SK-N-SH (cell line): ENCODE data around the gene ARF1. TPM values are rescaled to one million over a fixed set of nuclear protein-coding genes. Genes with fewer than 3 reads are reported as not detected.

Experiments
- CTCF ChIA-PET: fragments of 300-600, 350-600 bp; formaldehyde crosslinking; extraction: SDS; loops from one replicate; lab custom pipeline; 2021; lab: Yijun Ruan, JAX
- POLR2A ChIA-PET: fragments of 350-600 bp; sonication (Branson Sonifier 250); formaldehyde crosslinking; extraction: SDS; loops from one replicate; lab custom pipeline; 2020; ENCODE audit warnings: antibody characterized with exemption, inconsistent platforms; lab: Yijun Ruan, JAX
- DNase-seq: peaks from one replicate; pipeline ENCODE4 v3.0.0; 2012
- H2AFZ ChIP-seq: fragments of 200-600 bp; sonication (generic); 2 replicates; pipeline ENCODE4 v1.8.1; 2016; ENCODE audit warnings: antibody characterized with exemption, mild to moderate bottlenecking, low read depth
- H3F3A ChIP-seq: fragments of 200-600 bp; sonication (generic); replicated peaks from 2 replicates; pipeline ENCODE3; 2016; ENCODE audit warnings: antibody characterized with exemption, mild to moderate bottlenecking; ENCODE audit not compliant: insufficient read depth
- H3K27ac ChIP-seq, 2 experiments: fragments of 200-500 bp in 1 of 2; fragments of 200-600 bp in 1 of 2; sonication (Bioruptor generic) in 1 of 2; sonication (generic), shearing (Covaris generic) in 1 of 2; 2 replicates each; pipeline versions ENCODE4 v1.5.1 to v1.6.1; 2014 to 2016; ENCODE audit warnings: low read depth in 2 of 2, inconsistent platforms in 1 of 2, low read length in 1 of 2, mild to moderate bottlenecking in 1 of 2, mixed read lengths in 1 of 2
- H3K27me3 ChIP-seq: fragments of 200-600 bp; sonication (generic), shearing (Covaris generic); 2 replicates; pipeline ENCODE4 v1.6.1; 2016; ENCODE audit warnings: mixed run types; ENCODE audit not compliant: insufficient read depth
- H3K36me3 ChIP-seq, 2 experiments: fragments of 200-500 bp in 1 of 2; fragments of 200-600 bp in 1 of 2; sonication (Bioruptor generic) in 1 of 2; sonication (generic) in 1 of 2; replicated peaks in 1 of 2; 2 replicates each; pipeline versions ENCODE3 to v1.5.1; 2014 to 2016; ENCODE audit warnings: low read length in 1 of 2, mild to moderate bottlenecking in 1 of 2; ENCODE audit not compliant: insufficient read depth in 2 of 2, control insufficient read depth in 1 of 2
- H3K4me1 ChIP-seq, 2 experiments: fragments of 200-500 bp in 1 of 2; fragments of 200-600 bp in 1 of 2; sonication (Bioruptor generic) in 1 of 2; sonication (generic), shearing (Covaris generic) in 1 of 2; 2 replicates each; pipeline versions ENCODE4 v1.5.1 to v1.6.1; 2014 to 2016; ENCODE audit warnings: low read depth in 1 of 2, low read length in 1 of 2, mixed run types in 1 of 2; ENCODE audit not compliant: insufficient read depth in 2 of 2, control insufficient read depth in 1 of 2
- H3K4me2 ChIP-seq: fragments of 200-600 bp; sonication (generic), shearing (Covaris generic); 2 replicates; pipeline ENCODE4 v1.6.1; 2017; ENCODE audit warnings: mixed run types
- H3K4me3 ChIP-seq, 2 experiments: fragments of 200-500 bp in 1 of 2; fragments of 200-600 bp in 1 of 2; sonication (Bioruptor generic) in 1 of 2; sonication (generic), shearing (Covaris generic) in 1 of 2; 2 replicates each; pipeline versions ENCODE4 v1.5.1 to v1.8.1; 2014 to 2016; ENCODE audit warnings: low read depth in 2 of 2, inconsistent platforms in 1 of 2, low read length in 1 of 2, mild to moderate bottlenecking in 1 of 2, mixed read lengths in 1 of 2, moderate library complexity in 1 of 2
- H3K79me2 ChIP-seq: fragments of 200-600 bp; sonication (generic); 2 replicates; pipeline ENCODE4 v1.8.1; 2017; ENCODE audit warnings: mild to moderate bottlenecking; ENCODE audit not compliant: insufficient read depth
- H3K9ac ChIP-seq: fragments of 200-600 bp; sonication (generic); 2 replicates; pipeline ENCODE4 v1.6.1; 2017; ENCODE audit warnings: mixed run types
- H3K9me2 ChIP-seq: fragments of 200-600 bp; sonication (generic); 2 replicates; pipeline ENCODE4 v1.6.1; 2017; ENCODE audit warnings: mixed run types
- H3K9me3 ChIP-seq: fragments of 200-600 bp; sonication (generic); 2 replicates; pipeline ENCODE4 v1.6.1; 2017; ENCODE audit warnings: mixed run types, mild to moderate bottlenecking, moderate library complexity
- H4K20me1 ChIP-seq: fragments of 200-600 bp; sonication (generic); 2 replicates; pipeline ENCODE4 v1.6.1; 2017; ENCODE audit warnings: mild to moderate bottlenecking, mixed run types; ENCODE audit not compliant: insufficient read depth
- NRF1 ChIP-seq: IDR thresholded peaks from 2 replicates; pipeline ENCODE4 v1.6.1; 2012; ENCODE audit warnings: low read depth, mild to moderate bottlenecking, low read length
- RFX5 ChIP-seq: IDR thresholded peaks from 2 replicates; pipeline ENCODE4 v1.6.1; 2012; ENCODE audit warnings: mild to moderate bottlenecking, improper control_type of control experiment, low read length
- SIN3A ChIP-seq: IDR thresholded peaks from 2 replicates; pipeline ENCODE4 v1.6.1; 2012; ENCODE audit warnings: low read depth, mild to moderate bottlenecking, low read length, moderate library complexity, borderline replicate concordance
- WGBS: methylation state at CpG from one replicate; pipeline ENCODE4 v1.1.6; 2017; ENCODE audit warnings: low lambda C conversion rate; 5-methylcytosine and 5-hydroxymethylcytosine counted together
- polyA plus RNA-seq, 3 experiments: library from polyadenylated mRNA; depleted of rRNA; stranded (reverse); fragments of >200 nt; gene quantifications; 2 replicates each; pipeline ENCODE4 v1.2.3, GENCODE V29; 2012
- TF ChIP-seq, protein P1 (sequence below): IDR thresholded peaks from 2 replicates; pipeline ENCODE4 v1.6.1; 2012; ENCODE audit warnings: mild to moderate bottlenecking, low read depth, low read length, moderate library complexity
- TF ChIP-seq, protein P2 (sequence below): IDR thresholded peaks from 2 replicates; pipeline ENCODE4 v1.4.0; 2012; ENCODE audit warnings: low read depth, borderline replicate concordance
- TF ChIP-seq, protein P3 (sequence below): IDR thresholded peaks from 2 replicates; pipeline ENCODE4 v1.4.0; 2012; ENCODE audit warnings: low read depth, borderline replicate concordance

The ARF1 gene
- polyA plus RNA-seq, 1 of the 3 experiments (the other 2 are of a cell fraction), result 713 TPM

DNA sequence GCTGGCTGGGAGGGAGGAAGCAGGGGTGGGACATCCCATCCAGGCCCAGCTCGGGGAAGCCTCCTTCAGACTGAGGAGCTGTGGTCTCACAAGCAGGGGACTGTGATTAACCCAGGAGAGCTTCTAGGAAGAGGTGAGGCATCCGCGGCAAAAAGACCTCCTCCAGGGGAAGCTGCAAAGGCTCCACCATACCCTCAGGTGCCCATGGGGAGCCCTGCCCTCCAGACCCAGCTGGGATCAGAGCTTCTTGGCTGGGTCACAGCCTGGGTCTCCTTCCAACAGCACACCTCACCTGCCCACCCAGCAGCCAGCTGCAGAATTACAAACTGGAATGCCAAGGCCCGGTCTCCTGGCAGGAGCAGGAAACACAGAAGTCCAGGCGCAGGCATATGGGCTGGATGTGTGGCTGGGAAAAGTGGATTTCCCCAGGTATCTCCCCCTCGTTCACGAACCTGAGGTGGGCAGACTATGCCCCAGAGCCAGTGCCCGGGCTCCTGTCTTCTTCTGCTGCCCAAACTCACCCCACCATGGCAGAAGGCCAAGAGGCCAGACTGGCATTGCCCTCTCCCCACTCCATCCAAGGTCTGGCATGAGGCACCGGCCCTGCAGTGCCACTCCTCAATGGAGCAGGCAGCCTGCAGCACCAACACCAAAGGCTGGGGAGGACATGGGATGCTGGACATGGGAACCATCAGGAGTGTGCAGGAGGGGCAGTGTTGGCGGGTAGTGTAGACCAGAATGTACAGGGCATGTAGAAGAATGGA lies 15.4 kb upstream of the ARF1 start:
- no peak for DNase-seq
- H2AFZ ChIP-seq, result no peak overlapping the region
- peaks cover 16% of the 10 kb centered on the region; the same call in 1 of the 2 replicates for H3K27me3 ChIP-seq
- ChIA-PET CTCF (no interaction called here), POLR2A (no interaction called here)
- TF ChIP-seq NRF1, result no peak
- TF ChIP-seq, protein P1, sequence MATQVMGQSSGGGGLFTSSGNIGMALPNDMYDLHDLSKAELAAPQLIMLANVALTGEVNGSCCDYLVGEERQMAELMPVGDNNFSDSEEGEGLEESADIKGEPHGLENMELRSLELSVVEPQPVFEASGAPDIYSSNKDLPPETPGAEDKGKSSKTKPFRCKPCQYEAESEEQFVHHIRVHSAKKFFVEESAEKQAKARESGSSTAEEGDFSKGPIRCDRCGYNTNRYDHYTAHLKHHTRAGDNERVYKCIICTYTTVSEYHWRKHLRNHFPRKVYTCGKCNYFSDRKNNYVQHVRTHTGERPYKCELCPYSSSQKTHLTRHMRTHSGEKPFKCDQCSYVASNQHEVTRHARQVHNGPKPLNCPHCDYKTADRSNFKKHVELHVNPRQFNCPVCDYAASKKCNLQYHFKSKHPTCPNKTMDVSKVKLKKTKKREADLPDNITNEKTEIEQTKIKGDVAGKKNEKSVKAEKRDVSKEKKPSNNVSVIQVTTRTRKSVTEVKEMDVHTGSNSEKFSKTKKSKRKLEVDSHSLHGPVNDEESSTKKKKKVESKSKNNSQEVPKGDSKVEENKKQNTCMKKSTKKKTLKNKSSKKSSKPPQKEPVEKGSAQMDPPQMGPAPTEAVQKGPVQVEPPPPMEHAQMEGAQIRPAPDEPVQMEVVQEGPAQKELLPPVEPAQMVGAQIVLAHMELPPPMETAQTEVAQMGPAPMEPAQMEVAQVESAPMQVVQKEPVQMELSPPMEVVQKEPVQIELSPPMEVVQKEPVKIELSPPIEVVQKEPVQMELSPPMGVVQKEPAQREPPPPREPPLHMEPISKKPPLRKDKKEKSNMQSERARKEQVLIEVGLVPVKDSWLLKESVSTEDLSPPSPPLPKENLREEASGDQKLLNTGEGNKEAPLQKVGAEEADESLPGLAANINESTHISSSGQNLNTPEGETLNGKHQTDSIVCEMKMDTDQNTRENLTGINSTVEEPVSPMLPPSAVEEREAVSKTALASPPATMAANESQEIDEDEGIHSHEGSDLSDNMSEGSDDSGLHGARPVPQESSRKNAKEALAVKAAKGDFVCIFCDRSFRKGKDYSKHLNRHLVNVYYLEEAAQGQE, result no peak
- TF ChIP-seq, protein P2, sequence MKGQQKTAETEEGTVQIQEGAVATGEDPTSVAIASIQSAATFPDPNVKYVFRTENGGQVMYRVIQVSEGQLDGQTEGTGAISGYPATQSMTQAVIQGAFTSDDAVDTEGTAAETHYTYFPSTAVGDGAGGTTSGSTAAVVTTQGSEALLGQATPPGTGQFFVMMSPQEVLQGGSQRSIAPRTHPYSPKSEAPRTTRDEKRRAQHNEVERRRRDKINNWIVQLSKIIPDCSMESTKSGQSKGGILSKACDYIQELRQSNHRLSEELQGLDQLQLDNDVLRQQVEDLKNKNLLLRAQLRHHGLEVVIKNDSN, result no peak
- no peak for TF ChIP-seq RFX5
- no peaks in the 10 kb centered on the region for H3F3A ChIP-seq
- no peaks in the 10 kb centered on the region for H4K20me1 ChIP-seq
- H3K4me1 ChIP-seq, result no peaks in the 10 kb centered on the region
- H3K36me3 ChIP-seq, result no peaks in the 10 kb centered on the region
- no peak overlapping the region for H3K4me2 ChIP-seq
- H3K9me2 ChIP-seq, result no peaks in the 10 kb centered on the region
- H3K9me3 ChIP-seq, result no peaks in the 10 kb centered on the region
- H3K79me2 ChIP-seq, result no peaks in the 10 kb centered on the region
- 24% methylated on average over 4 of the region's 10 CpGs for WGBS
- no peak overlapping the region for H3K27ac ChIP-seq
- no peak overlapping the region for H3K9ac ChIP-seq
- no peak overlapping the region for H3K4me3 ChIP-seq

DNA sequence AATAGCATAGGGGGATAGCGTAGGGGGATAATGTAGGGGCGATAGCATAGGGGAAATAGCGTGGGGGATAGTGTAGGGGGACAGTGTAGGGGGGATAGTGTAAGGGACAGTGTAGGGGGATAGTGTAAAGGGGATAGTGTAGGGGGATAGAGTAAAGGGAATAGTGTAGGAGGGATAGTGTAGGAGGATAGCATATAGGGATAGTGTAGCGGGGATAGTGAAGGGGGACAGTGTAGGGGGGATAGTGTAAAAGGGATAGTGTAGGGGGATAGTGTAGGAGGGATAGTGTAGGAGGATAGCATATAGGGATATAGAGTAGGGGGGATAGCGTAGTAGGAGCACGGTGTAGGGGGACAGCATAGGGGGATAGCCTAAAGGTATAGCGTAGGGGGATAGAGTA lies 14.1 kb upstream of the ARF1 start:
- ChIA-PET CTCF (no interaction called here), POLR2A (no interaction called here)
- H3K9me2 ChIP-seq, result no peaks in the 10 kb centered on the region
- no peaks in the 10 kb centered on the region for H3F3A ChIP-seq
- H3K27me3 ChIP-seq, result peaks cover 16% of the 10 kb centered on the region; the same call in 1 of the 2 replicates
- 34% methylated on average over 7 of the region's 7 CpGs for WGBS
- H3K36me3 ChIP-seq, result no peaks in the 10 kb centered on the region
- H3K4me2 ChIP-seq, result no peak overlapping the region
- H3K4me1 ChIP-seq, result peaks cover 0 to 11% of the 10 kb centered on the region in 2 experiments; a peak in 1 of 4 replicates
- H3K79me2 ChIP-seq, result no peaks in the 10 kb centered on the region
- H3K9me3 ChIP-seq, result no peaks in the 10 kb centered on the region
- no peak for TF ChIP-seq SIN3A
- TF ChIP-seq, protein P3, sequence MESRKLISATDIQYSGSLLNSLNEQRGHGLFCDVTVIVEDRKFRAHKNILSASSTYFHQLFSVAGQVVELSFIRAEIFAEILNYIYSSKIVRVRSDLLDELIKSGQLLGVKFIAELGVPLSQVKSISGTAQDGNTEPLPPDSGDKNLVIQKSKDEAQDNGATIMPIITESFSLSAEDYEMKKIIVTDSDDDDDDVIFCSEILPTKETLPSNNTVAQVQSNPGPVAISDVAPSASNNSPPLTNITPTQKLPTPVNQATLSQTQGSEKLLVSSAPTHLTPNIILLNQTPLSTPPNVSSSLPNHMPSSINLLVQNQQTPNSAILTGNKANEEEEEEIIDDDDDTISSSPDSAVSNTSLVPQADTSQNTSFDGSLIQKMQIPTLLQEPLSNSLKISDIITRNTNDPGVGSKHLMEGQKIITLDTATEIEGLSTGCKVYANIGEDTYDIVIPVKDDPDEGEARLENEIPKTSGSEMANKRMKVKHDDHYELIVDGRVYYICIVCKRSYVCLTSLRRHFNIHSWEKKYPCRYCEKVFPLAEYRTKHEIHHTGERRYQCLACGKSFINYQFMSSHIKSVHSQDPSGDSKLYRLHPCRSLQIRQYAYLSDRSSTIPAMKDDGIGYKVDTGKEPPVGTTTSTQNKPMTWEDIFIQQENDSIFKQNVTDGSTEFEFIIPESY, result no peak
- TF ChIP-seq, all 33 proteins: peak for 0
- H4K20me1 ChIP-seq, result no peaks in the 10 kb centered on the region
- H3K4me3 ChIP-seq, result no peak overlapping the region
- H3K9ac ChIP-seq, result no peak overlapping the region
- DNase-seq, result no peak
- no peak overlapping the region for H2AFZ ChIP-seq
- H3K27ac ChIP-seq, result no peak overlapping the region
